H1 (cell line): ENCODE data around the gene TEKTIP1. TPM values are rescaled to one million over a fixed set of nuclear protein-coding genes. Genes with fewer than 3 reads are reported as not detected.
A peak's percentile ranks its signal among the peaks of the same experiment; 100 is the strongest.

Experiments used
- ASH2L ChIP-seq: fragments of 200-600, 300-600 bp; sonication (generic); IDR thresholded peaks from one replicate; pipeline ENCODE4 v1.7.1; 2017; ENCODE audit warnings: low read length
- HDAC2 ChIP-seq, 2 experiments: fragments of 300-600 bp in 1 of 2; sonication (generic) in 1 of 2; IDR thresholded peaks; 2 replicates each; pipeline ENCODE4 v1.6.1; 2011 to 2012; ENCODE audit warnings: low read depth in 2 of 2, low read length in 2 of 2, mild to moderate bottlenecking in 2 of 2, moderate library complexity in 2 of 2, borderline replicate concordance in 1 of 2, inconsistent platforms in 1 of 2
- polyA plus RNA-seq, 7 experiments: library from polyadenylated mRNA; depleted of rRNA in 3 of 7; stranded (reverse) in 5 of 7; unstranded in 2 of 7; fragments of >200 nt in 5 of 7; fragments of 200-250 nt in 2 of 7; gene quantifications; 1 replicate in 5 of 7; 2 replicates in 1 of 7; 4 replicates in 1 of 7; pipeline versions ENCODE4 v1.2.1 to v1.2.3, GENCODE V29; 2011 to 2013; ENCODE audit warnings: missing spikeins in 2 of 7, mixed read lengths in 2 of 7
- total RNA-seq: library from RNA; stranded (reverse); fragmentation: NEBNext Ultra II Directional; extraction: Animal tissue kit (Norgen Biotek cat#: 25700); gene quantifications from 2 replicates; pipeline ENCODE4 v1.2.1, GENCODE V29; 2021

TEKTIP1 gene
- total and polyA plus RNA-seq, 2 of the 8 experiments (the other 6 are each of a cell fraction or from before 2014, with no cell fraction given), result 1.1 TPM; not detected in 1

- TF ChIP-seq HDAC2 (IDR thresholded peaks at IDR 0.05; ENCODE audit: borderline replicate concordance in 1 of 2, low read depth in 2 of 2, low read length in 2 of 2) (peak in 1 of 2 experiments; percentile 47; a peak in 1 of 4 replicates), ASH2L (no peak)
Observed at GRCh38 chr19:3573162-3573857, 34.3 kb downstream of the TEKTIP1 start (continued).
